HG03378 (cell line): ENCODE data around the gene IGFL2.
"Not testable (repeated sequence)": the region's sequence is repeated elsewhere in the genome, so short reads cannot be mapped to it uniquely, and the experiment has no call there.

Experiments
- ATAC-seq: cut with Tn5 transposase; IDR thresholded peaks from one replicate; pipeline ENCODE4 v1.9.1; 2021; ENCODE audit warnings: mild to moderate bottlenecking, moderate library complexity; ENCODE audit not compliant: unreplicated experiment

Gene IGFL2

DNA sequence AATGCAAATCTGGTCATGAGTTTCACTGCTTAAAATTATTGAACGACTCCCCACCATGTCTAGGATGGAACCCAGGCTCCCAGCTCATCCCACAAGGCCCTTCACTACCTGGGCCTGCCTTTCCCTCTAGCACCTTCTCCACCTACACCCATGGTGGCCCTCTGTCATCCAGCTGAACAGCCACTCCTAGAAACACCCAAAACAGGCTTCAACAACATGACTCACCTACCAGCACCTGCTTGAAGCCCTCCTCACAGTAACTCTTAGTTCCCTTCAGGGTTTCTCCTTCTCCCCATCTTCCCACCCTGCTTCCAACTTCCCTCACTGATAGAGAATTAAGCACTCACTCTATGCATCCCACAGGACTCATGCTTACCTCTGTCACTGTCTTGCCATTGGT is 6.6 kb upstream of the IGFL2 start:
- no peak for ATAC-seq

DNA sequence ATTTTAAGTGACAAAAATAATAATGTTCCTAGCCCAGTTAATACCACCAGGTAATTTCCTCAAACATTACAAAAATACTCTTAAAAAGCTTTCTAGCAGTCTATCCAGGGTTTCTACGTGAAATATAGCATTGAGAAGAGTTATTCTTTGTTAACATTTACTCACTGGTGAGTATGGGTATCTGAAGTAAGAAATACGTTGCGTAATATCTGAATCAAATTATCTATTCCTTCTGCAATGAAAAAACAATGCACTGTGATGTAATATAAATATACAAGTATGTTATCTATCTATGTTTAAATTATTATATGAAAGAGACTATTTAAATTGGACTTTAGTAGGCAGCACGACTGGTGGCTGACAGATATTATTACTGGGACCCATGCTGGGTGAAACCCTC is 5.7 kb upstream of the IGFL2 start:
- ATAC-seq = no peak

DNA sequence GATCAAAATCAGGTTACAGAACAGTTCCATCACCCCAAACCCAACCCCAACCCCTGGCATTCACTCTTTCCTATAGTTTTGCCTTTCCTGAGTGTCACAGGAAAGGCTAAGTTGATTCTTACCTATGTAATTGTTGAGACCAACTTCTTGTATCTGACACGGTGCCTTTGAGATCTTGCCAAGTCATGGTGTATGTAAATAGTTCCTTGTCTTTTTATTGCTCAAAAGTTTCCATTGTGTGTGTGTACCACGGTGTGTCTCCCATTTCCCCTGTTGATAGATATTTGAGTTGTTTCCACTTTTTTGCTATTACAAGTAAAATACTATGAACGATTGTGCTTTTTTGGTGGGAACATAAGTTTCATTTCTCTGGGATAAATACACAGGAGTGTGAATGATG is 3.3 kb upstream of the IGFL2 start:
- no peak for ATAC-seq

DNA sequence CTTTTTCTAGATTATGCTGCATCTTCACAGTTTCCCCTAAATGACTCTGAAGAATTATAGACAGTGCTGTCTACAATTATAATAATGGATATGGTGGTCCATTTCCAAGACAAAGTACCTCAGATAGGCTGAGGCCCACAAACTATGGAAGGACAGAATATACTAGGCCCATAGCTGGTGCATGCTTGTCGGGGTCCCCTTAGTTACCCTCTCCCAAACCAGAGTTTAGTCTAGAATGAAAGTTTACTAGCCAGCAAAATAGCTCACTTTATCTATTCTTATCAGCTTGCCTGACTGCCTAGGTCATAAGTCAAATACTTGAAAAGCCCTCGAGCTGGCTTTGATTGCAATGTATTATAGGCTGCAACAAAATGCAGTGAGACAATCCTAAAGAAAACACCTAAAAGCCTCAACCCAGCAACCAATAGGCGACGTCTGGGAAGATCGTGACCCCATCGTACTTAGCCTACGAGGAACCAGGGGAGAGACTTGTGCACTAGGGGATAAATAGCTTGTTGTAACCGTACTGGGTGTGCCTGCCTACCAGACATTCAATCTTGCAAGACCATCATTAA is 785 bp upstream of the IGFL2 start:
- ATAC-seq = no peak

DNA sequence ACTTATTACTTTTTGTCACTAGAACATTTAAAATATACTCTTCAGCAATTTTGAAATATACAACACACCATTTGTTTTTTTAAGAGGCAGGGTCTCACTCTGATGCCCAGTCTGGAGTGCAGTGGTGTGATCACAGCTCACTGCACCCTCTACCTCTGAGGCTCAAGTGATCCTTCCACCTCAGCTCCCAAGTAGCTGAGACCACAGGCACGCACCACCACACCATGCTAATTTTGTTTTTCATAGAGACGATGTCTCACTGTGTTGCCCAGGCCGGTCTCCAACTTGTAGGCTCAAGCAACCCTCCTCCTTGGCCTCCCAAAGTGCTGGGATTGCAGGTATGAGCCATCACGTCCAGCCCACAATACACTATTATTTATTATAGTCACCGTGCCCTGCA is 2.6 kb downstream of the IGFL2 start:
- ATAC-seq = no peak

DNA sequence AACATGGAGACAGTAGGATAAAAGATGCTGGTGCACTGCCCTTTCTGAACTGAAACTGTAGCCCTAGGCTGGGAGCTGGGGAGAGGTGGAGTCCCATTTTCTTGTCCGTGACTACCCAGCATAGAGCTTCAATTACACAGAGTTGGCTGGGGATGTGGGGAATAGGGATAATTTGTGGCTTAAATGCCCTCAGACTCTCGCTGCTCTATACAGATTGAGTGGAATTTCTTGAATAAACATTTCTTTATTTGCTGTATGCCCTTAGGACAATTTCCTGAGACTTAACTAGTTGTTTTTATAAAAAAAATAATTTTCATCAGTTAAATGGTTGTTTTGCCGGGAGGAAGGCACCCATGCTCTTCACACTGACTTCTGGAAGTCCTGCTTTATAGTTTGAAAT is 7.2 kb downstream of the IGFL2 start:
- ATAC-seq = no peak

DNA sequence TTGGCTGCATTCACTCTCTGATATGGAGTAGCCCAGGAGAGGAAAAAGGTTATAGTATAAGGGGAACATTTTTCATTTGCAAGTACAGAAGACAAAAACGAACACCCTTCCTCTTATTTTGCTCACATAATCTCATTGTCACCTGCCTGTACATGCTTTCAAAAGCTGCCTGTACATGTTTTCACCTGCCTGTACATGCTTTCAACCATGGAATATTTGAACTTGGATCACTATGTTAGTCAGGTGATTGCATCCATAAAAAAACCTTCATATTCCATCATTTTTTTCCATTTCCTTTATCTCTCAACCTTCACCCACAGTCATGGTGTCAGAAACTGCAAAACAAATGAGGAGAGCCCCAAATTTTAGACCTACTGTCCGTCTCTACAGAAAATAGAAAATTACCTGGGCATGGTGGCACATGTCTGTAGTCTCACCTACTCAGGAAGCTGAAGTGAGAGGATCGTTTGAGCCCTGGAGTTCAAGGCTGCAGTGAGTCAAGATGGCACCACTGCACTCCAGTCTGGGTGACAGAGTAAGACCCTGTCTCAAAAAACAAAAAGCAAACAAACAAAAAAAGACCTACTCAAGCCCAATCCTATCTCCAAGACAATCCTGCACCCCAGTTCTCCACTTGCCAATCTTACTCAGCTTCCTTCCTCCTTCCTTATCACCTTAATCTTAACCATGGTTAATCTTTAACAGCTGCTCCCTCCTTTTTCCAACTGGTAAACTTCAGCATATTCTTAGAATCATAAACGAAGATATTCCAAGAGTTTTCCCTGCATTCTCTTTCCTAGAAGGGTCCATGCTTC is 11.6 kb downstream of the IGFL2 start:
- no peak for ATAC-seq

DNA sequence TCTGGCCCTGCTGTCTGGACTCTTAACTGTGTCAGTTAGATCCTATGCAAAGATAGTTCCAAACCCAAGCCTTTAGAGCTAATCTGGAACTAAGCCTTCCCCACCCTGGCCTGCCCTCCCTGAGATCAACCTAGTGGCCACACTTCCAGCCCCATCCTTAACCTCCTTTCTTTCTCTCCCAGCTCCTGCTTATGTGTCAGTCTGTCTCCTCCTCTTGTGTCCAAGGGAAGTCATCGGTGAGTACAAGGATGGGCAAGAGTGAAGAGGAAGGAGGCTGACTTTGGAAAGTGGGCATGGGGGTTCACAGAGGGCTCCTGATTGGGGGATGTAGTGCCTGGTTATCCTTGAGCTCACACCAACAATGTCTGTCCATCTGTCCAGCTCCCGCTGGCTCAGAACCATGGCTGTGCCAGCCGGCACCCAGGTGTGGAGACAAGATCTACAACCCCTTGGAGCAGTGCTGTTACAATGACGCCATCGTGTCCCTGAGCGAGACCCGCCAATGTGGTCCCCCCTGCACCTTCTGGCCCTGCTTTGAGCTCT is 12.3 kb downstream of the IGFL2 start:
- no peak for ATAC-seq

DNA sequence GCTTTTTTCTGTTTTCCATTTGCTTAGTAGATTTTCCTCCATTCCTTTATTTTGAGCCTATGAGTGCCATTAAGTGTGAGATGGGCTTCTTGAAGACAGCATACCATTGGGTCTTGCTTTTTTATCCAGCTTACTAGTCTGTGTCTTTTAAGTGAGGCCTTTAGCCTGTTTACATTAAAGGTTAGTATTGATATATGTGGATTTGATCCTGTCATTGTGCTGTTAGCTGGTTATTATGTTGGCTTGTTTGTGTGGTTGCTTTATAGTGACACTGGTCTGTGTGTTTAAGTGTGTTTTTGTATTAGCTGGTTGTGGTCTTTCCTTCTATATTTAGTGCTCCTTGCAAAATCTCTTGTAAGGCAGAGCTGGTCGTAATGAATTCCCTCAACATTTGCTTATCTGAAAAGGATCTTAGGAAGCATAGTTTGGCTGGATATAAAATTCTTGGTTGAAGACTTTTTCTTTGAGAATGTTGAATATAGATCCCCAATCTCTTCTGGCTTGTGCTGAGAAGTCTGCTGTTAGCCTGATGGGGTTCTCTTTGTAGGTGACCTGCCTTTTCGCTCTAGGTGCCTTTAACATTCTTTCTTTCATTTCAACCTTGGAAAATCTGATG is 13.7 kb downstream of the IGFL2 start:
- not testable (repeated sequence) for ATAC-seq

DNA sequence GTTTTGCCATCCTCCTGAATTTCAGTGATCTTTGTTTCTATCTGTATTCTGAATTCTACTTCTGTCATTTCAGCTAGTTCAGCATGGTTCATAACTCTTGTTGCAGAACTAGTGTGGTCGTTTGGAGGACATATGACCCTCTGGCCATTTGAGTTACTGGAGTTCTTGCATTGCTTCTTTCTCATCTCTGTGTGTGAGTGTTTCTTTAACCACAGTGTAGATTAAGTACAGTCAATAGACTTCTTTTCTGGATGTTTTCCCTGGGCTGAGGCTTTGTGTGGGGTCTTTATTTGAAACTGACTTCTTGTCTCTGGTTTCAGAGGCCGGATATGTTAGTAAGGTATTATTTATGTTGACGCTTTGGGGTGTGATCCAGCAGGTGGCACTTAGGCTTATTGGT is 14.7 kb downstream of the IGFL2 start:
- ATAC-seq = no peak

DNA sequence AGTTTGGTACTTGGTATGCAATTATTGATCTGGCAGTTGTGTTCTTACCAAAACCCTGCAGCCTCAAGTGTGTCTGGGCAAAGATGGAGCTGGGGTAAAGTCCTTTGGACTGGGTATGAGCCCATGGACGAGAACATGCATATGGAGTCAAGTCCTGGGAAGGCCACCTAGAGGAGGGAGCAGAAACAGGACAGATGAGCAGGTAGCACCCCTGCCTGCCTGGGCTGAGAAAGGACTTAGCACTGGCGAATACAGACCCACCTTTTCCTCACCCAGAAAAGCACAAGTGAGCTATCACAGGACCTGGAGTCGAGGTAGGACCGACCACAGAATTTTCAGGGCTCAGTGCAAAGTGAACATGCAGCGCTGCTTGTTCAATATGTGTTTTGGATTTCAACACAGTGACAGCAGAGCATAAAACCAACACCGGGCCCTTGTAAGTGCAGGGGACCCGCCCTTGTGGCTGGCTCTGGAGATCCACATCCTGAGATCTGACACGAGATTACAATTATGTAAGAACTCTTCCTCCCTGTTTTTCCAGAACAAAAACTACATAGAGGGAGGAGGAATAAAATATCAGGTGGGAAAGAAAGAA is 25.9 kb downstream of the IGFL2 start:
- no peak for ATAC-seq

DNA sequence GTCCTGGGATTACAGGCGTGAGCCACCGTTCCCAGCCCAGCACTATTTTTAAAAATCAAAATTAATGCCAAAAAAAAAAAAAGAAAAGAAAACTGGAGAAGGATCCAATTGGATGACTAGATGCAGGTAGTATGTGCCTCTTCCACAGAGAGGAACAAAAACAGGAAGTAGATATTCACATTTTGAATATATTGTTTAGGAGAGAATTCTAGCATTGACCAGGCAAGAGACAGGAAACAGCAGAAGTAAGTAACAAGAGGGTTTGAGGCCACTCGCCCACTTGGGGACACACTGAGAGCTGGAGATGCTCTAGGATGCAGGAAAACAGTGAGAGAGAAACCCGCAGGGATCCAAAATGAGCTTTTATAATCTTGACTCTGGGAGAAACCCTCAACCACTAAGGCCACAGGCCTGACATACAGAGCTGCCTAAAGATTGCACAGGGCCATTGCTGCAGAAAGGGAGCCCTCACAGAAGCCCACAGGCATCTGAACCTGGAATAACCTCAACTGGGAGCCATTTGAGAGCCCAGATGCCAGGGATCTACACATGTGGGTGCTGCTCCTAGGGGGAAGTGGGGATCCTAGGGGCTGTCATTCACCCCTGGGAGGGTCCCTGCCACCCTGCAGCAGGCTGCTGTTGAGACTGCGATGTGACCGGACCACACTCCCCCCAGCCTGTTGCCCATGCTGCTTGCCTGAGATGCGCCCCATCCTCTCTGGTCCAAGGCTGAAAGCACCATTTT is 28.2 kb downstream of the IGFL2 start:
- ATAC-seq = no peak

DNA sequence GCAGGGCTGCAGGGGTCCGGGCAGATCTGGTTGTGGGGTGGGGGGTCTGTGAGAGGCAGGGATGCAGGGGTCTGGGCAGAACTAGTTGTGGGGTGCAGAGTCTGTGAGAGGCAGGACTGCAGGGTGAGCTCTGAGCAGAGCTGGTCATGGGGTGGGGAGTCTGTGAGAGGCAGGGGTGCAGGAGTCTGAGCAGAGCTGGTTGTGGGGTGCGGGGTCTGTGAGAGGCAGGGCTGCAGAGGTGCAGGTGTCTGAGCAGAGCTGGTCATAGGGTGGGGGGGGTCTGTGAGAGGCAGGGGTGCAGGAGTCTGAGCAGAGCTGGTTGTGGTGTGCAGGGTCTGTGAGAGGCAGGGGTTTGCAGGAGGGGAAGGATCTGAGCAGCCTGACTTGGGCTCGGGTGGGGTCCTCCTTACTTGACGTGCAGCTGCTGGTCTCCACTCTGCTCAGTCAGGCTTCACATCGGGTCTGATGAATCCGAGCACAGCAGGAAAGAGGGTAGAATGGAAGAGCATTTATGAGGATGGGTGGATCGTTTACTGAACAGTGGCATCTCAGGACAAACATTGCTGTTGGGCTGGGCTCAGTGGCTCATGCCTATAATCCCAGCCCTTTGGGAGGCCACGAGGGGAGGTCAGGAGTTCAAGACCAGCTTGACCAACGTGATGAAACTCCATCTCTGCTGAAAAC is 31.2 kb downstream of the IGFL2 start:
- ATAC-seq = no peak

DNA sequence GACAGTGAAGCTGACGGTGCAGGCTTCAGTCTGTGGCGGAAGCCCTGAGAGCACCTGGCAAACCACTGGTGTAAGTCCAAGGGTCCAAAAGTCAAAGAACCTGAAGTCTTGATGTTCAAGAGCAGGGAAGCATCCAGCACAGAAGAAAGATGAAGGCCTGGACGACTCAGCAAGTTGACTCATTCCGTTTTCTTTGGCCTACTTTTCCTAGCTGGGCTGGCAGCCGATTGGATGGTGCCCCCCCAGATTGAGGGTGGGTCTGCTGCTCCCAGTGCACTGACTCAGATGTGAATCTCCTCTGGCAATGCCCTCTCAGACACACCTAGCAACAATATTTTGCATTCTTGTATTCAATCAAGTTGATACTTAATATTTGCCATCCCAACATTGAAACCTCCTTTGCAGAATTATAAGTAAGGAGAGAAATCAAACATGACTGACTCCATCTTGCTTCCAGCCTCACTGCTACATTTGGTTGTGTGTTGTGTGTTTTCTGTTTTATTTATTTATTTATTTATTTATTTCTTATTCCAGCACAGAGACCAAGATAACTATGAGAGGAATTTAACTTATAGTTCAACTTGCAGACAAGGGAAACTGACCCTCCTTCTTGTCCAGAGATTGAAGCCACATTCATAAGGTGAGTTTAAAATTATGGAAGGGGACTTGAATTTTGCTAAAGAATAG is 32.8 kb downstream of the IGFL2 start:
- ATAC-seq = no peak

DNA sequence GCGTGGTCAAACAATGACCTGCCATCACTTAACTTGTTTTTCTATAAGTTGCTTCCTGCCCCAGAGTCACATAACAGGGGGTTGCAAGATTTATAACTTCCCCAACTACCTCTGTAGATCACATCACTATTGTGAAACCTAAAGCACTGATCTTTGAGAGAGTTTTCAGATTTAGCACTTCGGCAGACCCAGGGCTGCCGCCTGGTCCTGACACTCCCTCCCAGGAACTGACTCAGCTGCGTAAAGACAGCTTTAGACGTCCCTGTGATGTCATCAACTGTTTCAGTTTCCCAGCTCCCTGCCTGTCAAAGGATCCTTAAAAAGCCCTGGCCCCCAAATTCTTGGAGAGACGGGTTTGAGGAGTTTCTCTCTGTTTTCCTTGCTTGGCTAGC is 33.3 kb downstream of the IGFL2 start:
- no peak for ATAC-seq

DNA sequence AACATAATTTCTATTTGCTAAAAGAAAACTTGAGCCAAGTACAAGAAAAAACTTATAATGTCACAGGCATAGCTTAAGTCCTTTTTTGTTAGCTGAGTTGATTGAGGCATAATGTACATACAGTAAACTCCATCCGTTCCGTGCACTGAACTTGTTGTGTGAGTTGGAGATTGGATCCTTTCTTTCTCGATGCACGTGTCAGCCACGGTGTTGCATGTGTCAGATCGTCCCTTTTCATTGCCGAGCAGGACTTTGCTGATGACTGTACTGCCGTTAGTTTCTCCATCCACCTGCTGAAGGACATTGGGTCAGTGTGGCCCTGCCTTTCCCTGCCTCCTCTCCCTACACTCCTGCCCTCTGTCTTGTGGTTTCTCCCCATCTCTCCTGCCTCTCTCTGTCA is 34.4 kb downstream of the IGFL2 start:
- no peak for ATAC-seq

DNA sequence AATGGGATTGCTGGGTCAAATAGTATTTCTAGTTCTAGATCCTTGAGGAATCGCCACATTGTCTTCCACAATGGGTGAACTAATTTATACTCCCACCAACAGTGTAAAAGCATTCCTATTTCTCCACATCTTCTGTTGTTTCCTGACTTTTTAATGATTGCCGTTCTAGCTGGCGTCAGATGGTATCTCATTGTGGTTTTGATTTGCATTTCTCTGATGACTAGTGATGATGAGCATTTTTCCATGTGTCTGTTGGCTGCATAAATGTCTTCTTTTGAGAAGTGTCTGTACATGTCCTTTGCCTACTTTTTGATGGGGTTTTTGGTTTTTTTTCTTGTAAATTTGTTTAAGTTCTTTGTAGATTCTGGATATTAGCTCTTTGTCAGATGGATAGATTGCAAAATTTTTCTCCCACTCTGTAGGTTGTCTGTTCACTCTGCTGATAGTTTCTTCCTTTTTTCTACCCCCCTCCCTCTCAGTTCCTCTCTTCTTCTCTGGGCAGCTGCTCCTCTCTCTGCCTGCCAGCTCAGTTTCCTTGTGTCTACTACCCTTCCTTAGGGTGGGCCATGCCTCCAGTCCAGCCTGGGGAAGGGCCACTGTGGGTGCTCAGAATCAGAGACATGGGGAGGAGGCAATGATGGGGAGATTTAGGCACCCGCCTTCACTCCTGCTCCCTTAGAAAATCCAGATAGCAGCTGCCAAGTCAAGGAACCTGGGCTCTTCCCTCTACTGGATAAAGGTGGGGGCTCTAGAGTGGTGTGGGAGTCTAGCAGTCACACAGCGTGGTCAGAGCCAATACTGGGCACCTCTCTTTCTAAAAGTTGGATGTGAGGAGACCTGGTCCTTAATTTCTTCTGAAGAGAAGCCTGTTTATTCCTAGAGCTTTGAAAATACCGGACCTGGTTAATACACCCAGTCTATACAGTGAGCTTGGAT is 37.0 kb downstream of the IGFL2 start:
- ATAC-seq = not testable (repeated sequence)

DNA sequence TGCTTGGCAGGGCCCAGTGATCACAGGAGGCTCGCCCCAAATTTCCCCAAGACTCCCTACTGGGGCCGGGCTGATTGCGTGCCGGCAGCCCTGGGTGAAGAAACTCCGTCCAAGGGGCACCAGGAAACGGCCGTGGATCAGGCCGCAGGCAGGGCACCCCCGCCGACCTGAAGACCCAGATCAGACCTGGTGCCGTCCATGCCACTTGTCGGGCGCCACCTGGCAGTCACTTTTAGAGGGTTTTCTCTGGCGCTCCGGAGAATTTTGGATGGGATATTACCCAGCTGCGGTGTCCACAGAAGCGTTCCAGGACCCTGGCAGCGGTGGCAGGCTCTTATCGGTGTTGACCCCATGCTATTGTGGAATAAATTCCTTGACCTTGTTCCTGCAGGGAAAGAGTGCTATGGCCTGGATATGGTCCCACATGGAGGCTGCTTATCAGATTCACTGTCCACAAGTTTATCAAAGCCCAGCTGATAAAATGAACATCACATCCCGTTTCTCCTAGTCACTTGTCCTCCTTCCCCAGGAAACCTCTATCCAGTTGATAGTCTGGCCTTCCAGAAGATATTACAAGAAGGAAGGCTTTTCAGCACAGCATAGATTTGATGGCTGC is 38.2 kb downstream of the IGFL2 start:
- no peak for ATAC-seq
